Endothelial cell of umbilical vein (primary cell): ENCODE results near the gene CYP27C1. TPM values are rescaled to one million over a fixed set of nuclear protein-coding genes. Genes with fewer than 3 reads are reported as not detected.

Experiments
- BruUV-seq: library from RNA; stranded (reverse); fragments of 400-500 nt; replicated peaks from 2 replicates; lab custom pipeline; 2021; lab: Mats Ljungman, UMichigan
- CTCF ChIA-PET: fragments of 300-600, 350-600 bp; sonication (Branson Sonifier 250); formaldehyde crosslinking; loops from one replicate; lab custom pipeline; 2021; ENCODE audit warnings: antibody characterized with exemption, inconsistent platforms; lab: Charles Lee
- POLR2A ChIA-PET: fragments of 300-600, 350-600 bp; sonication (Branson Sonifier 250); formaldehyde crosslinking; loops from one replicate; lab custom pipeline; 2021; ENCODE audit warnings: antibody characterized with exemption, inconsistent platforms; lab: Charles Lee
- DNase-seq: peaks from one replicate; pipeline ENCODE4 v3.0.0-alpha.2; 2011; ENCODE audit warnings: low read depth, low spot score
- FAIRE-seq: peaks from 2 replicates; lab custom pipeline; 2011; peaks lifted over from hg19 to GRCh38; lab: Jason Lieb, UNC
- H2AFZ ChIP-seq: 2 replicates; pipeline ENCODE4 v1.6.0; 2012; ENCODE audit warnings: low read depth, low read length, control low read depth, inconsistent platforms
- H3K27ac ChIP-seq: 2 replicates; pipeline ENCODE4 v1.5.1; 2011; ENCODE audit warnings: low read depth, mild to moderate bottlenecking, control low read depth, low read length, moderate library complexity; ENCODE audit not compliant: insufficient read depth
- H3K27me3 ChIP-seq, 2 experiments: 2 replicates each; pipeline versions ENCODE4 v1.6.0 to v1.6.1; 2011; ENCODE audit warnings: low read length in 2 of 2, mixed read lengths in 1 of 2; ENCODE audit not compliant: control insufficient read depth in 2 of 2, insufficient read depth in 2 of 2
- H3K36me3 ChIP-seq, 2 experiments: 2 replicates in 1 of 2; 3 replicates in 1 of 2; pipeline ENCODE4 v1.5.1; 2011; ENCODE audit warnings: low read length in 2 of 2, mild to moderate bottlenecking in 1 of 2, moderate library complexity in 1 of 2; ENCODE audit not compliant: control insufficient read depth in 2 of 2, insufficient read depth in 2 of 2; ENCODE audit errors: extremely low read depth in 1 of 2
- H3K4me1 ChIP-seq: 3 replicates; pipeline ENCODE4 v1.5.1; 2011; ENCODE audit warnings: mild to moderate bottlenecking, low read length; ENCODE audit not compliant: control insufficient read depth, insufficient read depth; ENCODE audit errors: extremely low read depth
- H3K4me2 ChIP-seq: 2 replicates; pipeline ENCODE4 v1.6.1; 2011; ENCODE audit warnings: low read length, control low read depth, mixed read lengths; ENCODE audit not compliant: insufficient read depth
- H3K4me3 ChIP-seq, 3 experiments: fragments of 200-600 bp in 1 of 3; sonication (generic), shearing (Covaris generic) in 1 of 3; replicated peaks in 1 of 3; 2 replicates each; pipeline ENCODE4 v1.5.1; 2011 to 2016; ENCODE audit warnings: control low read depth in 3 of 3, low read length in 3 of 3, mild to moderate bottlenecking in 2 of 3, inconsistent platforms in 1 of 3, low read depth in 1 of 3, moderate library complexity in 1 of 3; ENCODE audit not compliant: insufficient read depth in 1 of 3
- H3K79me2 ChIP-seq: 2 replicates; pipeline ENCODE4 v1.6.0; 2012; ENCODE audit warnings: low read length, inconsistent platforms; ENCODE audit not compliant: control insufficient read depth, insufficient read depth
- H3K9ac ChIP-seq: replicated peaks from 2 replicates; pipeline ENCODE3; 2011; ENCODE audit warnings: low read length, control low read depth; ENCODE audit not compliant: insufficient read depth; ENCODE audit errors: extremely low read depth
- H3K9me1 ChIP-seq: replicated peaks from 3 replicates; pipeline ENCODE4 v1.6.0; 2011; ENCODE audit warnings: mild to moderate bottlenecking, low read length; ENCODE audit not compliant: control insufficient read depth, insufficient read depth; ENCODE audit errors: extremely low read depth
- H3K9me3 ChIP-seq: replicated peaks from 2 replicates; pipeline ENCODE4 v1.5.1; 2012; ENCODE audit warnings: low read length, inconsistent platforms; ENCODE audit not compliant: control insufficient read depth, insufficient read depth
- H4K20me1 ChIP-seq: replicated peaks from 2 replicates; pipeline ENCODE3; 2011; ENCODE audit warnings: mild to moderate bottlenecking, low read length; ENCODE audit not compliant: control insufficient read depth, insufficient read depth; ENCODE audit errors: extremely low read depth
- EZH2 ChIP-seq: IDR thresholded peaks from 2 replicates; pipeline ENCODE4 v1.6.1; 2012; ENCODE audit warnings: borderline replicate concordance, low read depth, mild to moderate bottlenecking, moderate library complexity, low read length, inconsistent platforms; ENCODE audit not compliant: severe bottlenecking
- FOS ChIP-seq: IDR thresholded peaks from 2 replicates; pipeline ENCODE4 v1.6.1; 2011; ENCODE audit warnings: mild to moderate bottlenecking, low read length, moderate library complexity, borderline replicate concordance; ENCODE audit not compliant: insufficient read depth
- GATA2 ChIP-seq: IDR thresholded peaks from 2 replicates; pipeline ENCODE4 v1.7.0; 2011; ENCODE audit warnings: low read depth, mild to moderate bottlenecking, moderate library complexity, mixed read lengths, low read length; ENCODE audit not compliant: insufficient read length, insufficient read depth
- JUN ChIP-seq: IDR thresholded peaks from 2 replicates; pipeline ENCODE4 v1.6.1; 2011; ENCODE audit warnings: borderline replicate concordance, low read depth; ENCODE audit not compliant: insufficient read length, insufficient read depth
- MAX ChIP-seq: IDR thresholded peaks from 2 replicates; pipeline ENCODE4 v1.6.1; 2011; ENCODE audit not compliant: insufficient read depth, insufficient read length
- MYC ChIP-seq: IDR thresholded peaks from one replicate; pipeline ENCODE4 v1.6.1; 2011; ENCODE audit warnings: mild to moderate bottlenecking, low read depth, low read length
- POLR2A ChIP-seq: IDR thresholded peaks from 2 replicates; pipeline ENCODE4 v1.6.1; 2012; ENCODE audit warnings: low read depth, mild to moderate bottlenecking, control low read depth, low read length
- POLR2AphosphoS5 ChIP-seq: IDR thresholded peaks from 2 replicates; pipeline ENCODE4 v1.6.1; 2012; ENCODE audit warnings: low read depth, mild to moderate bottlenecking, control low read depth, low read length, moderate library complexity; ENCODE audit not compliant: insufficient read depth
- dilution Hi-C: fragments of 300-500 bp; cut with MboI; formaldehyde crosslinking; loops from one replicate; pipeline ENCODE4 v1.15.0; 2019; ENCODE audit warnings: low sequenced_read_pairs; ENCODE audit not compliant: extremely low pct_ligation_motif_present
- intact Hi-C: fragments of 100-400 bp; cut with micrococcal nuclease; formaldehyde crosslinking; loops from one replicate; pipeline ENCODE4 v1.10.0; 2022
- polyA plus RNA-seq, 4 experiments: library from polyadenylated mRNA; depleted of rRNA in 3 of 4; stranded (reverse) in 3 of 4; unstranded in 1 of 4; fragments of >200 nt; gene quantifications; 2 replicates each; pipeline versions ENCODE4 v1.2.1 to v1.2.3, GENCODE V29; 2011 to 2012; ENCODE audit warnings: missing spikeins in 1 of 4
- total RNA-seq: library from RNA; stranded (reverse); gene quantifications from 2 replicates; pipeline ENCODE4 v1.2.3, GENCODE V29; 2021
- TF ChIP-seq, protein P1 (sequence below), 2 donors: IDR thresholded peaks; 1 replicate in 1 of 2; 2 replicates in 1 of 2; pipeline ENCODE4 v1.5.1; 2011; ENCODE audit warnings: low read length in 2 of 2, mild to moderate bottlenecking in 2 of 2, moderate library complexity in 2 of 2, control low read depth in 1 of 2, inconsistent platforms in 1 of 2, low read depth in 1 of 2; ENCODE audit not compliant: insufficient read depth in 1 of 2; ENCODE audit errors: extremely low read depth in 1 of 2

The CYP27C1 gene
- total and polyA plus RNA-seq, 2 donors (not counting 3 experiments of a cell fraction or from before 2014, with no cell fraction given), result not detected

GRCh38 chr2:127179766-127180165, 40.3 kb downstream of the CYP27C1 start:
- Histone ChIP-seq H3K36me3 (no peaks in the 10 kb centered on the region), H3K27ac (no peak overlapping the region), H3K9me3 (no peaks in the 10 kb centered on the region), H3K79me2 (no peaks in the 10 kb centered on the region), H3K9me1 (no peaks in the 10 kb centered on the region), H3K9ac (no peak overlapping the region), H2AFZ (no peak overlapping the region), H3K4me3 (no peak overlapping the region), H3K4me1 (no peaks in the 10 kb centered on the region), H3K27me3 (no peaks in the 10 kb centered on the region), H3K4me2 (no peak overlapping the region), H4K20me1 (no peaks in the 10 kb centered on the region)
- DNase-seq (no peak), FAIRE-seq (no peak)
- BruUV-seq, result no TSS peak
- CTCF ChIA-PET, result interaction anchor here (11.6 kb wide), 1 partner anchor 110 kb away, joined by 106 read pairs; no protein-coding TSS in a partner anchor
- POLR2A ChIA-PET, result no interaction called here
- dilution Hi-C loops, result no loop called here
- TF ChIP-seq FOS, result no peak
- TF ChIP-seq POLR2A, result no peak
- TF ChIP-seq MYC, result no peak
- no peak for TF ChIP-seq GATA2
- TF ChIP-seq EZH2, result no peak
- TF ChIP-seq, protein P1, sequence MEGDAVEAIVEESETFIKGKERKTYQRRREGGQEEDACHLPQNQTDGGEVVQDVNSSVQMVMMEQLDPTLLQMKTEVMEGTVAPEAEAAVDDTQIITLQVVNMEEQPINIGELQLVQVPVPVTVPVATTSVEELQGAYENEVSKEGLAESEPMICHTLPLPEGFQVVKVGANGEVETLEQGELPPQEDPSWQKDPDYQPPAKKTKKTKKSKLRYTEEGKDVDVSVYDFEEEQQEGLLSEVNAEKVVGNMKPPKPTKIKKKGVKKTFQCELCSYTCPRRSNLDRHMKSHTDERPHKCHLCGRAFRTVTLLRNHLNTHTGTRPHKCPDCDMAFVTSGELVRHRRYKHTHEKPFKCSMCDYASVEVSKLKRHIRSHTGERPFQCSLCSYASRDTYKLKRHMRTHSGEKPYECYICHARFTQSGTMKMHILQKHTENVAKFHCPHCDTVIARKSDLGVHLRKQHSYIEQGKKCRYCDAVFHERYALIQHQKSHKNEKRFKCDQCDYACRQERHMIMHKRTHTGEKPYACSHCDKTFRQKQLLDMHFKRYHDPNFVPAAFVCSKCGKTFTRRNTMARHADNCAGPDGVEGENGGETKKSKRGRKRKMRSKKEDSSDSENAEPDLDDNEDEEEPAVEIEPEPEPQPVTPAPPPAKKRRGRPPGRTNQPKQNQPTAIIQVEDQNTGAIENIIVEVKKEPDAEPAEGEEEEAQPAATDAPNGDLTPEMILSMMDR (IDR thresholded peaks at IDR 0.05; ENCODE audit: extremely low read depth in 1 of 2, insufficient read depth in 1 of 2, low read depth in 1 of 2, low read length in 2 of 2), result no peak
- no peak for TF ChIP-seq POLR2AphosphoS5
- TF ChIP-seq MAX, result no peak
- no peak for TF ChIP-seq JUN
- intact Hi-C loops, result no loop called here
